ENCODE data around the gene SIRPG.
"Not testable (repeated sequence)": the region's sequence is repeated elsewhere in the genome, so short reads cannot be mapped to it uniquely, and the experiment has no call there.

SIRPG gene

DNA sequence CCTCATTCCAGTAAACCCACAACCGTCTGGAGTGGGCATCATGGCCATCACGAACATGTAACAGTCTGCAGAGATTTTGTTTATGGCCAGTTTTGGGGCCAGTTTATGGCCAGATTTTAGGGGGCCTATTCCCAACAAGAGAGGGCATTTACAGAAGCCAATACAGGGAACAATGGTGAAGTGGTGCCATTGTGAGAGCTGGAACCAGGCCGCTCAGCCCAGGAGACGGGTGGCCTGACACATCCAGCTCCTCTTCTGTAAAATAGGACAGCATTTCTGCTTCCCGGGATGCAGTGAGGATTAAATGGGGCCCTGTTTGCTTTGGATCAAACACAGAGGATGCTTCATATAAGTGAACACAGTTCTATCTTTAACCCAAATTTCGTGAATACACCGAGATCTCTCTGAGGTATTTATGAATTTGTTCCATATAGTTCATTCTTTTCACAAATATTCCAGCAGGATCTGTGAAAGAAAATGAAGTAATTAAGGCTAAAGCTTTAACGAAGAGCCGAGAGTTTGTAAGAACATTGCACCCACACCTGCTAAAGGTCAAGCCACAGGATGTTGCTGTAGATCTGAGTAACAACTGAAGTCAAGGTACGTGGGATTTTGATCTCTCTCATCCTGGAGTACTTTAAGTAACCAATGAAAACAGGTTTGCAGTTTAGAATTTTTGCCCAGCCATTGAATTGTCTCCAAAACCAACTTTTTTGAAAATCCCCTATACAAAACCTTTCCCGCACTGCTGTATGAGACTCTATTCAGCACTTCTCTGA lies 14.5 kb upstream of the SIRPG start:
- DNase-seq, result no peak

DNA sequence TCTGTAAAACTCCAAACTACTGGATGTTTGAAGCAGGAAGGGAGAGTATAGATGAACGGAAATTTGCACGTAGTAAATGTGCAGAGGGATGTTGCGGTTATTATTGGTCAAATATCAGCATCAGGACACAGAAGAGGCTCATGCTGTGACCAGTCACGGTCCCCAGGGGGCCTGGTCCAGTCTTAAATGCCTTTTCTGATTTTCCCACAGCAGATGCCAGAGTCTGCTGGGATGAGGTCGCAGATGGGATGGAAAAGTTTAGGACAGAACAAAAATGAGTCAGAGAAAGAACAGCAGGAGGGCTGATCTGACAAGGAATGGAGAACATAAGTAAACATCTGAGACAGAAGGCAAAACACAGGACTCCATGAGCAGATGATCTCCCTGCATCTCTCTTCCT lies 11.7 kb upstream of the SIRPG start:
- no peak for DNase-seq

DNA sequence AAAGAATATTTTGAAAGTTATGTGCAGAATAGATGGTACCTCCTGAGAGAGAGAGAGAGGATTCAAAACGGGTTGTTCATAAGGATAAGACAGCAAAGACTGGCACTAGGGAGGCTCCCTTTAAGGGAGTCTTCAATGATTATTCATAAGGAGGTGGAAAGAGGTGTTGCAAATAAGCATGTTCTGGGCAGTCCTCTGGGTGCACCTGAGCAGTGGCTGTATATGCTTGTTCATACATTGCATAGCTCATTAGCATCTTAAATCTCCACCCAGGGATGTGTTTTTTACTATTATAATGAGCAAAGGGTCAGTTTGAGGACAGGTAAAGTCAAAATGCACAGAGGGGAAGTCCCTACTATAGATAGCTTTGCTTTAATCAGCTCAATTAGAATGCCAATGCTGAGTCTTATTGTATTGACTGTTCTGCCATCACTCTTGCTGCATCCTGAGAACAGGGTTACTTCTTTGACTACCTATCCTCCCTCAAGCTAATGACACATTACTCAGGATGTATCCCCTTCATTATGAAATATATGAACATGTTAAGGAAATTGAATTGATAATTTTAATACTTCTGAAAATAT lies 10.0 kb upstream of the SIRPG start:
- no peak for DNase-seq

- DNase-seq, result no peak
Measured at GRCh38 chr20:1666802-1667201, 9.2 kb upstream of the SIRPG start.

DNA sequence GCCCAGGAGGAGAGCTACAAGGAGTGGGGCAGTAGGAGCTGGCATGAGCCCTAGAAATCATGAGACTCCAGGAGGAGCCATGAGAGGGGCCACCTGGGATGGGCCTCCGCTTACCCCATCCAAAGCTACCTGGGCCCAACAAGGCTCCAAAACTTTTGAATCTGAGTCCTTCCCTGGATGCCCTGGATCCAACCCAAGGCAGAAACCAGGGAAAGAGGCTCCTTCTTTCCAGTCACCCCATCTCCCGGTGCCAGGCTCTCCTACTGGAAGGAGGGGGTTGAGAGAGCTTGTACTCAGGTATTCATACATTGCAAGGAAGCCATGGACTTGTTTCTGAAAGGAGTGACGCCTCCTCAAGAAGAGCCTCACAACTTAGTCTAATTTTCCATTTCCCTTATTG lies 7.8 kb upstream of the SIRPG start:
- DNase-seq, result no peak

- DNase-seq, result no peak
Measured at GRCh38 chr20:1664911-1665310, 7.3 kb upstream of the SIRPG start.

GRCh38 chr20:1663917-1664316 lies 6.3 kb upstream of the SIRPG start:
- no peak for DNase-seq

DNA sequence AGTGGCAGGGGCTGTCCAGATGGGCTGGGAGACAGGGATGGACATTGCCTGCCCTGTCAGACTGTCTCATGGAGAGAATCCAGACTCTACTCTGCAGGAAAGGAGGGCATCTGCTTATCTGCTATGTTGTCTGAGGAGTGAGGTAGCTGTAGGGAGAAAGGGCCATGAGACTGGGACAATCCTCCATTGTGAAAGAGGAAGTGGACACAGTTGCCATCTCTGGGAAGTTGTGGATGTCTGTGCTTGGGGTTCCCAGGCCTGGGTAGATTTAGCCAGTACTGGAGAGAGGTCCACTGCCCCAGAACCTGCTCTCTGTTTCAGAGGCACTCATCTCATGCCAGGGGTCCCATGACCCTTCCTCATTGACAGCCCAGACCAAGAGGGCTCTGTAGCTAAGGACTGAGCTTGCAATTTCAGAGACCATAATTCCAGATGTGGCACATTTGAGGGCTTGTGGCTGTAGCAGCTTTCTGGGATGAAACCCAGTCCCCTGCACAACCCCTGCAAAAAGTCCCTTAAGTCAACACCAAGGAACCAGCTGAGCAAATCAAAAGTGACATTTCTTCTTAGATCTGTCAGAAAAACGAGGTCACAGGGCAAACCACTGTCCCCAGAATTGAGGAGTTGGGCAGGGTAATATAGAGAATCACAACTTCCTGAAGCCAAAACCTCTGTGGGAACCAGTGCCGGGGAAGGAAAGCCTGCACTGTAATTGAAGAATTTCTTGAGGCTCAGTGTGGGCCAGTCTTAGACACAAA lies 4.1 kb upstream of the SIRPG start:
- no peak for DNase-seq

DNA sequence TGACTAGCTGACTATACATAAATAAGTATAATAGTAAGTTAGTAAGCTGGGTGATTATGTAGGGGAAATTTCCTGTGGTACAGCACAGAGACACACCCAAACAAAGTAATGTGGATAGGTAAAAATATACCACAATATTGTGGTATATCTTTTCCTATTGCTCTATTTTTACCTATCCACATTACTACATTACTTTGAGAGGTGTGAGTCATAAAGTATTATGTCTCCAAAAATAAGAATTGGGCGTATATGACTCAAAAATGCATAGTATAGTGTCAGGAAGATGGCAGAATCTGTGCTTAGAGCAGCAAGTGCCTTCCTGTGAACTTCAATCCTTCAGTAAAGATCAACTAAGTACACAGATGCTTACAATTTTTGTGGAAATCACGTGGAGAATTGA lies 2.7 kb upstream of the SIRPG start:
- DNase-seq, result no peak

GRCh38 chr20:1656844-1657243 lies 735 bp downstream of the SIRPG start:
- DNase-seq, result no peak

GRCh38 chr20:1654996-1655395 lies 2.6 kb downstream of the SIRPG start:
- no peak for DNase-seq

DNA sequence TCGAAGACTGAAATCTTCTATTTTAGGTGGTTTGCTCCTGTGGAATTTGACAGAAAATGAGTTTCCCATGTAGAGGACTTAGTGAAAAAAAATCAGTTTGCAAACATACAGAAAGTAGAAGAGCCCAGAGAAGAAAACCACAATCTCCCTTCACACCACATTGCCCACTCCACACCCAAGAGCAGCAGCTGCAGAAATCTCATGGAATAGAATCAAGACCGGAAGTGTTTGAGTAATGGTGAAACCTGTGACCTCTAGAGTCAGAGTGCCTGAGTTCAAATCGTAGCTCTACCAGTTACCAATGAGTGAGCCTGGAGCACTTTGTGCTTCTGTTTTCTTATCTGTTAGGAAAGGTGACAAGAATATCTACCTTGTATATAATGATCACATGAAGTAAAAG lies 4.6 kb downstream of the SIRPG start:
- no peak for DNase-seq

- no peak for DNase-seq
Measured at GRCh38 chr20:1652104-1652503, 5.5 kb downstream of the SIRPG start.

- DNase-seq, result no peak
Measured at GRCh38 chr20:1651268-1652058, 6.1 kb downstream of the SIRPG start.

DNA sequence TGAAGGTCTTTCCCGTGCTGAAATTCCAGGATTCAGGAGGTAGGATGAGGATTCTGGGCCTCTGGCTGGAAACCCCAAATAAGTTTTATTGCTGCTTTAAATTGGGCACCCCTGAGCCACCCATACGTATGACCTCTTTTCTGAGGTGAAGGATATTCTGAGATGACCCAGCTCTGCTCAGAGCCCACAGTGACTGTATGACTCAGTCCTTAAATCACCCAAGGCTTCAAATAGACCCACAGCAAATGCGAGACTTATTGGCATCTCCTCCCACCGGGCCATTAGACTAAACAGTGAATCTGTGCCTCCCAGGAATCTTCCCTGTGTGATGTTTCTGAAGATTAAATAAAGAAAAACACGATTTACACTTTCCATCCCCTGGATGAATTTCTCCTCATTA lies 9.5 kb downstream of the SIRPG start:
- no peak for DNase-seq

DNA sequence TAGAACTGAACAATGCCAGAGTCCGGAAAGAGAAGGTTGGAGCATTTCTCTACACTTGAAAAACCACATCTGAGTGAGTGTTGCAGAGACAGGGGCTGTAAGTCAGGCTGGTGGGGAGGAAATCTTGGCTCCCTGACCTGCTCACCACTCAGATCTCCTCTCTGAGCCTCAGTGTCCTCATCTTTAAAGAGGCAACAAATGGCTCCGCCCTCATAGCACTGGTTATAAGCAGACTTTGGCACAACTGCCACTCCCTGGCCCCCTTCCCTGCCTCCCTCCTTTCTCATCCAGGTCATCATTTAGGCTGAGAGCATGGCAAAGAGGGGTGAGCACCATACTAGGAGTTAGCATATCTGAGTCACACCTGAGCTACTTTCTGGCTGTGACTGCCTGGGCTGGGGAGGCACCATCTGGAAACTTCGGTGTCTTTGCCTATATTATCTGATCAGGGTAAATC lies 10.6 kb downstream of the SIRPG start:
- no peak for DNase-seq

DNA sequence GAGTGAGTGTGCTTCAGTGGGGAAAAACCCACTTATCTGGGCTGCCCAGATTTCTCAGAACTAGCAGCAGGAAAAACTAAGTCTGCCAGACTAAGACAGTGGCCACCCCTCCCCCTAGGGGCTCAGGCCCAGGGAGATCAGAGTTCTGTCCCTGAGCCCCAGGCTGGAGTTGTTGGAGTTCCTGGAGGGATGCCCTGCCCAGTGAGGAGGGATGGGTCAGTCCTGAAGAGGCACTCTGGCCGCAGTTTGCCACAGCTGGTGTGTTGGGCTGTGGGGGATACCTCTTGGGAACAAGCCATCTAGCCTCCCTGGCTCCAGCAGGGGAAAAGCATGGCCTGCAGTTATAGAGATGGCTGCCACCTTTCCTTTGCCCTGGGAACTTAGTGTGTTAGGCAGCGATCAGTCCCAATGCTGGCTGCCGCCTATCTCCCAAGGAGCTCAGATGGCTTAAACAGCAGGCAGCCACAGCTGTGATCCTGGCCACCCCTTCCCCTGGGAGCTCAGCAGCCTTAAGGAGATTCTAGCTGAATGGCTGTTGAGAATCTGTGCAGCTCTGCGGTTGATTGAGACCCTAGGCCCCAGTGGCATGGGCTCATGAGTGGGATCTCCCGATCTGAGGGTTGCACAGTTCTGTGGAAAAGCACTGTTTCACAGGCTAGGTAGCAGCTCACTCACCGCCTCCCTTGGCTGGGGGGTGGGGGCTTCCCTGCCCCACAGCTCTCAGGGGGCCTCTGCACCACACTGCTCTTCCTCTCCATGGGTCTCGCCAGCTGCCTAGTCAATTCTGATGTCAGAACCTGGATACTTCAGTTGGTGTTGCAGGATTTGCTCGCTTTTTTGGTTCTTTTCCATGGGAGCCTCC lies 13.2 kb downstream of the SIRPG start:
- no peak for DNase-seq

DNA sequence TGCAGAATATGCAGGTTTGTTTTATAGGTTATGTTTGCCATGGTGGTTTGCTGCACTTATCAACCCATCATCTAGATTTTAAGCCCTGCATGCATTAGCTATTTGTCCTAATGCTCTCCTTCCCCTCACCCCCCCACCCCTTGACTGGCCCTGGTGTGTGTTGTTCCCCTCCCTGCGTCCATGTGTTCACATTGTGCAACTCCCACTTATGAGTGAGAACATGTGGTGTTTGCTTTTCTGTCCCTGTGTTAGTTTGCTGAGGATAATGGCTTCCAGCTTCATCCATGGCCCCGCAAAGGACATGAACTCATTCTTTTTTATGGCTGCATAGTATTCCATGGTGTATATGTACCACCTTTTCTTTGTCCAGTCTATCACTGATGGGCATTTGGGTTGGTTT lies 18.9 kb downstream of the SIRPG start:
- not testable (repeated sequence) for DNase-seq

DNA sequence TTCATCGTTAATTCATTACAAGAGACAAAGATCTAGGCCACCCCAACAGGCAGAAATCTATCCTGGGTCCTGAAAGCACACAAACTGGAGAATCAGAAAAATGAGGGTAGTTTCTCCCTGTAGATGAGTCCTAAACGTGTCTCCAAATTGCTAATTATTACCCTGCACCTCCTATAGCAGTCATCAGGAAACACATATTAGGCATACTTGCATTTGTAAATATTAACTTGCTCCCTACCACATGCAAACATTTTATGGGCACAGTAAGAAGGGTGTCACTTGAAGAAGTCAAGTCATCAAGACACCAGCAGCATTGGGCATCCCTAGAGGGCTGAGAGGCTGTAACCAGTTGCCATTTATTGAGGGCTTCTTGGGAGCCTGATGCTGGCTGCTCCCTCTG lies 19.8 kb downstream of the SIRPG start:
- DNase-seq, result no peak

DNA sequence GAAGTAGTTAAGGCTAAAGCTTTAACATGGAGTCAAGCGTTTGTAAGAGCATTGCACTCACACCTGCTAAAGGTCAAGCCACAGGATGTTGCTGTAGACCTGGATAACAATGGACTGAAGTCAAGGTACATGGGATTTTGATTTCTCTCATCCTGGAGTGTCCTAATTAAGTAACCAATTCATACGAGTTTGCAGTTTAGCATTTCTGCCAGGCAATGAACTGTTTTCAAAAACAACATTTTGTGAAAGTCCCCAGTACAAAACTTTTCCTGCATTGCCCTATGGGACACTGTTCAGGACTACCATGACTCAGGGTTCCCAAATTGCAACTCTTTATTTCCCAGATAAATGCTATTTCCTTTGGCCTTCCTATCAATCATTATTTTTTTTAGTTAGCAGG lies 20.4 kb downstream of the SIRPG start:
- DNase-seq, result no peak

DNA sequence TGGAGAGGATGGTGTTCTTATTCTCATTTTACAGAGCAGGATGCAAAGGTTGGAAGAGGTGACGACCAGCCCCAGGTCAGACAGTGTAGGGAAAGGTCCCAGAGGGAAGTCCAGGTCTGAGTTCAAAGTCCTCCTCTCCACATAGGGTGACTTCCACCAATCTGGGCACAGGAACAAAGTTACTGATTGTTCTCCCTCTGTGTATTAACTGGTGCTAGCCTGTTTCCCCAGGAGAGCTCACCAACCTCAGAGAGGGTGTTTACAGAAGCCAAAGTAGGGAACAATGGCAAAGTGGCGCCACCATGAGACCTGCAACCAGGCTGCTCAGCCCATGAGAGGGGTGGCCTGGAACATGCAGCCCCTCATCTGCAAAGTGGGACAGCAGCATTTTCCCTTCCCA lies 21.0 kb downstream of the SIRPG start:
- no peak for DNase-seq

DNA sequence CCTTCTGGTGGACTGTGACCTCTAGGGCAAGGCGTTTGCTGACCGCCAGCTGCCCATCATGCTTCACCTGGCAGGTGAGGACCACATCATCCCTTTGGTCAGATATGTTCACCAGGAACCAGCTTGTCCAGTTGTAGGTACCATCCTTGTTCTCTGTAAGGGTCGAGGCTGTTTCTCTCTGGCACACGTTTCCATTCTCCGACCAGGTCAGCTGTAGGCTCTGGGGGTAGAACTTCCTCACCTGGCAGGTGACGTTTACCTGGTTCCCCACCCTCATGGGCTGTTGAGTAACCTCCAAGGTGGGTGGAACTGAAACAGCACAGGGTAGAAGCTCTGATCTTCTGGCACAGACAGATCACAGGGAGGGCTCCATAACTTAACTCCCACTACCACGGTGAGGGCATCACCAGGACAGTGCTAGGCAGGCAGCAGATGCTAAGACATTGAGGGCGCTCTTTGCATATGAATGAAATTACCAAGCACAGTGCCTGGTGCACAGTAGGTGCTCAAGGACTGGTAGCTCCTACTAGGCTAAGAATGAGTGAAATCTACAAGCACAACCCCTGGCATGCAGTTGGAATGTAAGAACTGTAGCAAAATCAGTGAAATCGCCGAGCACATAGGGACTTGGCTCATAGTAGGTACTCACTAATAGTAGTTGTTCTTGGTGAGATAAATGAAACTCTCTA lies 22.1 kb downstream of the SIRPG start:
- DNase-seq, result no peak
